Epithelial cell of proximal tubule (primary cell): ENCODE measurements around the gene OBI1. TPM values are rescaled to one million over a fixed set of nuclear protein-coding genes. Genes with fewer than 3 reads are reported as not detected.
A peak's percentile ranks its signal among the peaks of the same experiment; 100 is the strongest.

Experiments
- DNase-seq: peaks from one replicate; pipeline ENCODE4 v3.0.0-alpha.2; 2011; ENCODE audit warnings: low read depth
- H3K4me3 ChIP-seq: 2 replicates; pipeline ENCODE4 v1.5.1; 2011; ENCODE audit warnings: low read depth, mild to moderate bottlenecking, low read length
- CTCF ChIP-seq: conservative IDR thresholded peaks from 2 replicates; pipeline ENCODE4 v1.5.1; 2012; ENCODE audit warnings: low read depth, mild to moderate bottlenecking, low read length
- total RNA-seq: library from RNA; depleted of rRNA; stranded (reverse); fragments of >200 nt; gene quantifications from 2 replicates; pipeline ENCODE4 v1.2.3, GENCODE V29; 2015

The OBI1 gene
- total RNA-seq, 1 donor from 2014 or later: 14.1 TPM

GRCh38 chr13:78630511-78630910 lies 28.4 kb downstream of the OBI1 start:
- no peak overlapping the region for H3K4me3 ChIP-seq
- DNase-seq: no peak
- TF ChIP-seq CTCF: no peak

GRCh38 chr13:78625384-78625783 lies 33.6 kb downstream of the OBI1 start:
- H3K4me3 ChIP-seq: no peak overlapping the region
- DNase-seq: no peak
- no peak for TF ChIP-seq CTCF

- DNase-seq: no peak
- no peak overlapping the region for H3K4me3 ChIP-seq
- TF ChIP-seq CTCF: no peak
These were observed 35.8 kb downstream of the OBI1 start for GRCh38 chr13:78623132-78623531.

GRCh38 chr13:78620936-78621470 lies 38.0 kb downstream of the OBI1 start:
- no peak overlapping the region for H3K4me3 ChIP-seq
- TF ChIP-seq CTCF: no peak
- peak; percentile 37 for DNase-seq

GRCh38 chr13:78618411-78618810 lies 40.5 kb downstream of the OBI1 start:
- DNase-seq: no peak
- TF ChIP-seq CTCF: no peak
- no peak overlapping the region for H3K4me3 ChIP-seq

- TF ChIP-seq CTCF: no peak
- no peak for DNase-seq
- H3K4me3 ChIP-seq: no peak overlapping the region
These were observed 47.9 kb downstream of the OBI1 start for GRCh38 chr13:78611040-78611439.

GRCh38 chr13:78610381-78610883 lies 48.5 kb downstream of the OBI1 start:
- TF ChIP-seq CTCF: no peak
- no peak overlapping the region for H3K4me3 ChIP-seq
- no peak for DNase-seq
